ENCODE results near the gene THAP8.

DNA sequence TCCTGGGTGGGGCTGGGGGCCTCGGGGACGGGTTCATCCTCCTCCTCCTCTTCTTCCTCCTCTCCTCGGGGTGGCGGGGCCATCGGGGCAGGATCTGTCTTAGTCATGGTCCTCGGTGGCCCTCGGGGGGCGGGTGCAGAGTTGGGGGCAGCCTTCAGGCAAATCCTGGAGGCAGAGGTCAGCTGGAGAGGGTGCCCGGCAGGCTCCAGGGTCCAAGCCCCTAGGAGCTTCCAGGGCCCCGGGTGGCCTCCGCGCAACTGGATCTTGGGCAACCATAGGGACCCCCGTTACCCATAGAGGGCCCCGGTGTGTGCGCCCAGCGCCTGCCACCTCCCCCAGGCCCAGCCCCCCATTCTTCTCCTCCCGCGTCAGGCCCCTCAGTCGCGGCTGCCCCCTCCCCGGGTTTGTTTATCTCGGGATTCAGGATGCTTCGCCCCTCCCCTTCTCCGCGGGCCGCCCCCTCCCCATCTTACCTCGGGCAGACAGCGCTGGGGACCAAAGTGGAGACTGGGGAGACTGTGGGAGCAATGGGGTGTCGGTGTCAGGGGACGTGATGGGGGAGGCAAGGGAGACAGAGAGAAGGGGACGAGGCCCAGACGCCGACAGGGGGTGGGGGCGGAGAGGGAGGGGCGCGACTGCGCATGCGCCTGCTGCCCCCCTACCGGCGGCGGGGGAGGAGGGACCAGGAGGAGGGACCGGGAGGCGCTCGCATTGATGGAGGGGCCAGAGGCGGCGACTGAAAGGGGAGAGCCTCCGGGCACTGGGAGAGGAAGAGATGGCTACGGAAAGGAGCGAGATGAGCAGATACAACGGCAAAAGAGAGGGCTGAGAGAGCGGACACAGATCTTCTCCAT lies 21.6 kb downstream of the THAP8 start, which contains the start of gene CLIP3:
- TF ChIP-seq, protein P1, sequence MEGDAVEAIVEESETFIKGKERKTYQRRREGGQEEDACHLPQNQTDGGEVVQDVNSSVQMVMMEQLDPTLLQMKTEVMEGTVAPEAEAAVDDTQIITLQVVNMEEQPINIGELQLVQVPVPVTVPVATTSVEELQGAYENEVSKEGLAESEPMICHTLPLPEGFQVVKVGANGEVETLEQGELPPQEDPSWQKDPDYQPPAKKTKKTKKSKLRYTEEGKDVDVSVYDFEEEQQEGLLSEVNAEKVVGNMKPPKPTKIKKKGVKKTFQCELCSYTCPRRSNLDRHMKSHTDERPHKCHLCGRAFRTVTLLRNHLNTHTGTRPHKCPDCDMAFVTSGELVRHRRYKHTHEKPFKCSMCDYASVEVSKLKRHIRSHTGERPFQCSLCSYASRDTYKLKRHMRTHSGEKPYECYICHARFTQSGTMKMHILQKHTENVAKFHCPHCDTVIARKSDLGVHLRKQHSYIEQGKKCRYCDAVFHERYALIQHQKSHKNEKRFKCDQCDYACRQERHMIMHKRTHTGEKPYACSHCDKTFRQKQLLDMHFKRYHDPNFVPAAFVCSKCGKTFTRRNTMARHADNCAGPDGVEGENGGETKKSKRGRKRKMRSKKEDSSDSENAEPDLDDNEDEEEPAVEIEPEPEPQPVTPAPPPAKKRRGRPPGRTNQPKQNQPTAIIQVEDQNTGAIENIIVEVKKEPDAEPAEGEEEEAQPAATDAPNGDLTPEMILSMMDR (IDR thresholded peaks at IDR 0.05; ENCODE audit: low read length) = no peak
- no peak for TF ChIP-seq EZH2 (optimal IDR thresholded peaks at IDR 0.05; ENCODE audit: low read depth, low read length)
